Osteocyte (in vitro differentiated cells): ENCODE measurements around the gene SPRR4. TPM values are rescaled to one million over a fixed set of nuclear protein-coding genes. Genes with fewer than 3 reads are reported as not detected.

ENCODE experiments used
- DNase-seq: peaks from one replicate; pipeline ENCODE4 v3.0.0; 2021; ENCODE audit warnings: mixed read lengths; ENCODE audit not compliant: unreplicated experiment; ENCODE audit errors: extremely low spot score
- H3K27ac Mint-ChIP-seq: one replicate; pipeline ENCODE4 v1.8.0; 2021; ENCODE audit warnings: mild to moderate bottlenecking, mixed read lengths; ENCODE audit not compliant: unreplicated experiment
- H3K27me3 Mint-ChIP-seq: one replicate; pipeline ENCODE4 v1.8.0; 2021; ENCODE audit warnings: mixed read lengths; ENCODE audit not compliant: unreplicated experiment
- H3K36me3 Mint-ChIP-seq: one replicate; pipeline ENCODE4 v1.8.0; 2021; ENCODE audit warnings: mixed read lengths; ENCODE audit not compliant: unreplicated experiment
- H3K4me1 Mint-ChIP-seq: one replicate; pipeline ENCODE4 v1.8.0; 2021; ENCODE audit warnings: mixed read lengths; ENCODE audit not compliant: unreplicated experiment
- H3K4me3 Mint-ChIP-seq: one replicate; pipeline ENCODE4 v1.8.0; 2021; ENCODE audit warnings: mild to moderate bottlenecking, moderate library complexity, mixed read lengths; ENCODE audit not compliant: unreplicated experiment
- H3K9me3 Mint-ChIP-seq: one replicate; pipeline ENCODE4 v1.8.0; 2021; ENCODE audit warnings: mixed read lengths; ENCODE audit not compliant: unreplicated experiment
- total RNA-seq: library from RNA; stranded (reverse); gene quantifications from 2 replicates; pipeline ENCODE4 v1.2.1, GENCODE V29; 2021
- TF ChIP-seq, protein P1 (sequence below): fragments of 200-600 bp; sonication (generic); IDR thresholded peaks from 2 replicates; pipeline ENCODE4 v1.5.0; 2021; ENCODE audit warnings: antibody characterized with exemption, mild to moderate bottlenecking, moderate library complexity

Gene SPRR4
- total RNA-seq, 1 donor from 2014 or later: not detected

DNA sequence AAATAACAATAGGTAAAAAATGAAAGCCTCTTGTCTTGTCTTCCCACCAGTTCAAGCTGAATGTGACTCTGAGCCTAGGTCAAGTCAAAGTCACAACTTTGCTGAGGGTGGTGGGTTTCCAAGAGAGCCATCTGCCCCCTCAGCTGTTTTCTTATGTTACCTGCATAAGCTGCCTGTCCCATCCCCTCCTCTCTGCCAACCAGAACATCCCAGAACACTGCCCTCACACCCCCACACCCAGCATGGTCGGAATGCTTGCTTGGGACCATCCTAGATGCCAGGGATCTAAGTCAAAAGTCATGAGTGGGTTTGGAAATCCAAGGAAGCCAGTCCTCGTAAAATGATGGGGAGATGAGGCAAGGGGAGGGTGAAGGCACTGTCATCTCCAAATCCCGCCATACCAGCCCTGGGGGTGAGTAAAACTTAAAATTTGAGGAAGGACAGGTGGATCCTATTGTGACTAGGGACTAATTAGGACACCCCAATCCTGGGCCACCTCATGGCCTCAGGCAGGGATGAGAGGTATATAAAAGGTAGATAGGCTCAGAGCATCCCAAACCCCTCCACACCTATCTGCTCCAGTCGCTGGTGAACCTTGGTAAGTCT is 23.7 kb upstream of the SPRR4 start, which contains the start of gene SPRR5:
SPRR5 (plus strand) TSS at position 556 of the 606 bp plus-strand sequence. CDS start 1,349 bp downstream, outside the sequence.
- H3K9me3 Mint-ChIP-seq: no peaks in the 10 kb centered on the region
- TF ChIP-seq, protein P1, sequence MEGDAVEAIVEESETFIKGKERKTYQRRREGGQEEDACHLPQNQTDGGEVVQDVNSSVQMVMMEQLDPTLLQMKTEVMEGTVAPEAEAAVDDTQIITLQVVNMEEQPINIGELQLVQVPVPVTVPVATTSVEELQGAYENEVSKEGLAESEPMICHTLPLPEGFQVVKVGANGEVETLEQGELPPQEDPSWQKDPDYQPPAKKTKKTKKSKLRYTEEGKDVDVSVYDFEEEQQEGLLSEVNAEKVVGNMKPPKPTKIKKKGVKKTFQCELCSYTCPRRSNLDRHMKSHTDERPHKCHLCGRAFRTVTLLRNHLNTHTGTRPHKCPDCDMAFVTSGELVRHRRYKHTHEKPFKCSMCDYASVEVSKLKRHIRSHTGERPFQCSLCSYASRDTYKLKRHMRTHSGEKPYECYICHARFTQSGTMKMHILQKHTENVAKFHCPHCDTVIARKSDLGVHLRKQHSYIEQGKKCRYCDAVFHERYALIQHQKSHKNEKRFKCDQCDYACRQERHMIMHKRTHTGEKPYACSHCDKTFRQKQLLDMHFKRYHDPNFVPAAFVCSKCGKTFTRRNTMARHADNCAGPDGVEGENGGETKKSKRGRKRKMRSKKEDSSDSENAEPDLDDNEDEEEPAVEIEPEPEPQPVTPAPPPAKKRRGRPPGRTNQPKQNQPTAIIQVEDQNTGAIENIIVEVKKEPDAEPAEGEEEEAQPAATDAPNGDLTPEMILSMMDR: no peak
- no peak within 1 kb of the TSS for H3K4me3 Mint-ChIP-seq
- DNase-seq: no peak
- no peaks in the 10 kb centered on the region for H3K4me1 Mint-ChIP-seq
- no peaks in the 10 kb centered on the region for H3K27me3 Mint-ChIP-seq
- H3K27ac Mint-ChIP-seq: no peak within 1 kb of the TSS
- no peaks in the 10 kb centered on the region for H3K36me3 Mint-ChIP-seq

DNA sequence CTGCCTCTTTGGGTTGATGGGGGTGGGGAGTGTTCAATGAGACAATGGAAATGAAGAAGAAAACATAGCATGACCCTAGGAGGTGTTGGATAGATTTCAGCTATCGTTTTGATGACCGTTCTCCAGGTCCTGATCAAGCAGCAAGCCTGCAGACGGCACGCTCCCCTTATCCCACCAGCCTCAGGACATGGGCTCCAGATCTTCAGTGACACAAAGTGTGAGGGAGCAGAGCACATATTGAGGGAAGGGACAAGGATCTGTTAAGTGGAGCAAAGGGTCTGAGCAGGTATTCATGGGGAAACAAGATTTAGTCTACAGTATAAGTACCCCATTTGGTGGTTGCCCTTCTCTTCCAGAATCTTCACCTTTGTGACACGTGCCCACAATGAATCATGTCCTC is 18.7 kb upstream of the SPRR4 start:
- Mint-ChIP-seq H3K4me3 (no peak overlapping the region), H3K27ac (no peak overlapping the region), H3K36me3 (no peaks in the 10 kb centered on the region), H3K4me1 (no peaks in the 10 kb centered on the region), H3K27me3 (no peaks in the 10 kb centered on the region), H3K9me3 (no peaks in the 10 kb centered on the region)
- DNase-seq: no peak
- TF ChIP-seq, protein P1: no peak

DNA sequence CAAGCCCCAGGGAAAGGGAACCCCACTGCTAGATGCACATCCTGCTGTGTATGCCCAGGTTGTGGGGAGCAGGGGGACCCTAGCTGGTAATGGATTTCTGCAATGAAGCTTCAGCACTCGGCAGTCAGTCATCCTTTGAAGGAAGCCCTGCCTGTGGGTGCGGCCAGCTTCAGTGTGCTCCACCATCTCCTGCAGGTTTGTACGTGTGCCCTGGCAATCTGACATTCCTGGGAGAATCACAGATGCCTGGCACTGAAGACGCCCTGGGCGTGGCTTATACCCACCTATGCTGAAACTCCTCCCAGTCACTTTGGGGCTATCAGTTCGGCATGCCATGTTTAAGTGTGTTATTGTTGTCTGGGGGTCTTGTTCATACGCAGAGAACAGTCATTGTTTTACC is 16.7 kb upstream of the SPRR4 start:
- Mint-ChIP-seq H3K4me1 (no peaks in the 10 kb centered on the region), H3K27me3 (no peaks in the 10 kb centered on the region), H3K36me3 (no peaks in the 10 kb centered on the region), H3K9me3 (peaks cover 8% of the 10 kb centered on the region), H3K4me3 (no peak overlapping the region), H3K27ac (no peak overlapping the region)
- TF ChIP-seq, protein P1: no peak
- DNase-seq: no peak

DNA sequence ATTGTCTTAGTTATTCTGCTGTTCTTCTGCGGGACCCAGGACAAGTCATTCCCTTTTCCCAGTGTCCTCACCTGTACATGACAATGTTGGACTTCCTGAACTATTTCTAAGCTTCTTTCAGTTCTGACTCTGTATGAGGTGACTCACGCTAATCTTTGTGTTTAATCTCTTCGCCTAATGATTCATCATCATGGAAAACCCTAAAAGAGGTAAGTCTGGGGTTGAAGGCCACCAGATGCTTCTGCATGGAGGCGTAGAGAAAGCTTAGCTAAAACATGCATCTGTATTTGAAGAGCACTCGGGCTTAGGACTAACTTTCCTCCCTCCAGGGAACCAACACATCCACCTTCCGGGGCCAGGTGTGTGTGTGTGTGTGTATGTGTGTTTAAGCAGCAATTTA is 16.0 kb upstream of the SPRR4 start:
- no peaks in the 10 kb centered on the region for H3K4me1 Mint-ChIP-seq
- TF ChIP-seq, protein P1: no peak
- H3K4me3 Mint-ChIP-seq: no peak overlapping the region
- no peaks in the 10 kb centered on the region for H3K36me3 Mint-ChIP-seq
- no peak for DNase-seq
- no peak overlapping the region for H3K27ac Mint-ChIP-seq
- no peaks in the 10 kb centered on the region for H3K27me3 Mint-ChIP-seq
- H3K9me3 Mint-ChIP-seq: peaks cover 8% of the 10 kb centered on the region

DNA sequence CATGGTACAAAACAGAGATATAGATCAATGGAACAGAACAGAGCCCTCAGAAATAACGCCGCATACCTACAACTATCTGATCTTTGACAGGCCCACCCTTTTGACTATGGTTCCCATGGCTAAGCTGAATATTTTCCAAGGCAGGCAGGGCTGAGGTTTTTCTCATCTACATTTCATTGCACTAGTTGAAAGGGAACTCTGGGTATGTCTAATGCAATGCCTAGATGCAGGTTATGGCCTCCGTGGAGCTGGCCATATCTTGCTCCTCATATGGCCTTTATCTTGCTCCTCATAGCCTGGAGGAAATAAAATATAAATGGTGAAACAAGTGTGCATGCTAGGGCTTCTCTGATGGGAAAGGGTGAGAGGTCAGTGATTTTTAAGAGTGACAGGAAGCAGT is 12.9 kb upstream of the SPRR4 start:
- TF ChIP-seq, protein P1: no peak
- H3K27ac Mint-ChIP-seq: no peak overlapping the region
- H3K9me3 Mint-ChIP-seq: peaks cover 8% of the 10 kb centered on the region
- no peak overlapping the region for H3K4me3 Mint-ChIP-seq
- no peaks in the 10 kb centered on the region for H3K27me3 Mint-ChIP-seq
- H3K36me3 Mint-ChIP-seq: no peaks in the 10 kb centered on the region
- DNase-seq: peak; percentile 40
- H3K4me1 Mint-ChIP-seq: no peaks in the 10 kb centered on the region
